Kidney tubule cell (primary cell): ENCODE results near the gene KRT15.

Experiments
- DNase-seq: peaks from one replicate; pipeline ENCODE4 v3.0.0-alpha.2; 2018; ENCODE audit warnings: low spot score

KRT15 gene

DNA sequence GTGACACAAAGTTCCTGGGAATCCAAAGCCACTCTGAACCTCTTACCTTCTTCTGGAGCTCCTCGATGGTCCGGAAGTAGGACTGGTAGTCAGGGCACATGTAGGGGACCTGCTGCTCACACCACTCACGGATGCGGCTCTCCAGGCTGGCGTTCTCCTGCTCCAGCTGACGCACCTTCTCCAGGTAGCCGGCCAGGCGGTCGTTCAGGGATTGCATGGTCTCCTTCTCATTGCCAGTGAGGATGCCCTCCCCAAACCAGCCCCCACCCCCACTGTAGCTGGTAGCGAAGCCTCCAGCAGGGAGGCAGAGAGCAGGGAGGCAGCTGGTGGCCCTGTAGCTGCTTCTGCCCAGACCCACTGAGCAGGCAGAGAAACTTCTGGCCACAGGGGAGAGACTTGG lies 38.1 kb downstream of the KRT15 start:
- DNase-seq: no peak

DNA sequence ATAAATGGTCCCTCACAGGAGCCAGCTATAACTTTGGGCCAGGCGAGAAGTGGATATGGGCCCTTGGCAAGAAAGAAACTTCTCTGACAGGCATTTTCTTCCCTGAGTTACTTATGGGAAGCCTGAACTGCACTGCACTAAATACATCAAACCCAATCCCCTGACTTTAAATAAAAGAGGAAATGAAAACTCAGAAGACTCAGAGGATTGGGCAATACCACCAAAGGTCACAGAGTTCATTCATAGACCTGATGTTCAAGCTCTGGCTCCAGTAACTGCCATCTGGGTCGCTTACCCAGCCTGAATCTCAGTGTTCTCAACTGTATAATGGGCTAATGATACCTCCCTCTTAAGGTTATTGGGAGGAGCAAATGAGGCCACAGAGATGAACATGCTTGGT lies 38.6 kb downstream of the KRT15 start:
- no peak for DNase-seq

DNA sequence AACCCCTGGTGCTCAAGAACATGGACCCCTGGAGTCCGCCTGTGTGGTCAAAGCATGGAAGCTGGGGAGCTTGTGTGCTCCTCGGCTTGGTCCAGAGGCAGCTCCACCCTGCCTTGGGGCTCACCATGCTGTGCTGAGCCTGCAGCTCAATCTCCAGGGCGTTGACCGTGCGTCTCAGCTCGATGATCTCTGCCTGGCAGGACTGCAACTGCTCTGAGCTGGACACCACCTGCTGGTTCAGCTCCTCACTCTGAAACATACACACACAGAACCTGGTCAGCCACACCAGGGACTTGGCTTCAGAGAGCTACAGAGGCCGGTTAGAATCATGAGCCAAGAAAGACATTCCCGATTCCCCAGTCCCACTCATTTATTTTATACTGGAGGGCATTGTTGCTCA lies 40.5 kb downstream of the KRT15 start:
- peak; percentile 29 for DNase-seq

DNA sequence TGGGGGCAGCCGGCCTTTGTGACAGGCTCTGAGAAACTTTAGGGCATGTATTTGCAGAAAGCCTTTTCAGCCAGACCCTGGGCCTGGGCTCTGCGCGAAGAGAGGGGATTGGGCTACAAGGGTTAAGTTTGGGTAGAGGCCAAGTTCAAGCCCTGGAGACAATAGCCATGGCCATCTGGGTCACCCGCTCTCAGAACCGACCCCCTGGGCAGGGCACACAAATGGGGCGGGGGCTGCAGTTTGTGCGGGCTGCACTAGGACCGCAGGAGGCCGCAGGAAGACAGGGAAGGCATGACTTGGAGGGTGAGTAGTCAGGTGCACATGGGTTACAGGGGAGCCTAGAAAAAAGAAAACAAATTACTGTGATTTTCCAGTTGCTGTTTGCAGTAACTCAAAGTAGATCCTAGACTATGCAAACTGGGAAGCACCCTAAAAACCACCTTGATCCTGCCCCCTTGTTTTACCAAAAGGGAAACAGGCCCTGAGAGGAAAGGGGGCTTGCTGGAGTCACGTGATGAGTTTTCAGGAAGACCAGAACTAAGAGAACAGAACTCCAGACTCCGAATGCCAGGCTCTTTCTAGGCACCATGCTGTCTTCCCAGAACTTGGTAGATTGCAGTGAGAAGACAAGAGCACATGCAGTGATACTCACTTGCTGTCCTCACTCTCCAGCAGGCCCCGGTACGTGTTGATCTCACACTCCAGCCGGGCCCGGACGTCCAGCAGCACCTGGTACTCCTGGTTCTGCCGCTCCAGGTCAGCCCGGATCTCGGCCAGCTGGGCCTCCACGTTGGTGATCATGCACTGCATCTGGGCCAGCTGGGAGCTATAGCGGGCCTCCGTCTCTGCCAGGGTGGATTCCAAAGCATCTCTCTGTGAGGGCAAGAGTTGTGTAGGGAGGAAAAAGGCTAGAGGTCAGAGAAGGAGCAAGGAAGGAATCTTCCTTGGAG lies 41.5 kb downstream of the KRT15 start:
- DNase-seq: no peak

DNA sequence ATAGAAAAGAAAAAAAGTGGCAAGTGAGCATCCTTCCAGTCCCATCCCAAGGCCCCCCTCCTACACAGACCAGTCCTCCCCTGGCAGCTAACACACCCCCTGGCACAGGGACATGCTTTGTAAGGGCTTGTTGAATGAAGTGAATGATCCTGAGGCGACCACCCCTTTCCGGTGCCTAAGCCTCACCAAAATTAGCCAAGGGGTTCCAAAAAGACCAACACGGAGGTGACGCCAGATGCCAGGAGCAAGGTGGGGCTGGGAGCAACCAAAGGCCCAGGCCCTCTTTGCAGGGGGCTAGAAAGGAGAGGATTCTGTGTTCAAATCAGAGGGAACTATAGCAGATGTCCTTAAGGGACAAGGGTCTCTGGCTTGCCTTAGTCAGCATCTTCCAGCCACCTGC lies 43.3 kb downstream of the KRT15 start:
- no peak for DNase-seq

DNA sequence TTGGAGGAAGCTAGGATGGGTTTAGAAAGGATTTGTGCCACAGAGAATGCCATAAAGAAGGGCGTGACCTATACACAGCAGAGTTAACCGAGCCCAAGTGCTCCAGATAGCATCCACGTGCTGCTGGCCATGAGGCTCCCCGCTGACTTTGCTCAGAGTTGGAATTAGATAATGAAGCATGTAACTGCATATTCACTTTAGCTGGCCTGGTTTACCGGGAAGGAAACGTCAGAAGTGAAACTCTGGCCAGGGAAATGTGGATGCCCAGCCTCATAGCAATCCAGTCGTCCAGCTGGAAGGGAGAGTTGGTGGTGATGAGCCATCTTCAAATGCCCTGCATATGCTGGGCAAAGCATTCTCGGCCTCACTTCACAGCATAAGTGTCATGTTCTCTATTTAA lies 43.8 kb downstream of the KRT15 start:
- DNase-seq: no peak

GRCh38 chr17:41468346-41468745 lies 50.3 kb downstream of the KRT15 start:
- no peak for DNase-seq

DNA sequence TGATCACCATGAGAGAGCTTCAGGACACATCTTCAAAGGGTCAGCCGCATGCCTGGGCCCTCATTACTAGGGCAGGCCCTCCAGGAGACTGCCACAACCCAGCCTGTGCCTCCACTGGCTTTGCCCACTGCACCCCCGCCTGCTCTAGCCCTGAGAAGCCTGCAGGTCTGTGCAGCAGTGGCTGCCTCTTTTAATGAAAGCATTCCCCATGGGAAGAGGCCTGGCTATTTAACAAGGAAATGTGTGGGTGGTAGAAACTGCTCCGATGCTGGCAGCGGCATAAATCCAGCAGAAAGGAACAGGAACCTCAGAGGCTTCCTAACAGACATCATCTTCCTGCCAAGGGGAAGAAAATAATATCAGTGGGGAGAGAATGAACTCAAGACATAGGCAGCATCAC lies 51.1 kb downstream of the KRT15 start:
- no peak for DNase-seq

GRCh38 chr17:41466988-41467387 lies 51.7 kb downstream of the KRT15 start, which contains the start of gene KRT32:
KRT32 (minus strand) TSS chr17:41467386; CDS start chr17:41467325, 61 bp downstream.
- DNase-seq: no peak

DNA sequence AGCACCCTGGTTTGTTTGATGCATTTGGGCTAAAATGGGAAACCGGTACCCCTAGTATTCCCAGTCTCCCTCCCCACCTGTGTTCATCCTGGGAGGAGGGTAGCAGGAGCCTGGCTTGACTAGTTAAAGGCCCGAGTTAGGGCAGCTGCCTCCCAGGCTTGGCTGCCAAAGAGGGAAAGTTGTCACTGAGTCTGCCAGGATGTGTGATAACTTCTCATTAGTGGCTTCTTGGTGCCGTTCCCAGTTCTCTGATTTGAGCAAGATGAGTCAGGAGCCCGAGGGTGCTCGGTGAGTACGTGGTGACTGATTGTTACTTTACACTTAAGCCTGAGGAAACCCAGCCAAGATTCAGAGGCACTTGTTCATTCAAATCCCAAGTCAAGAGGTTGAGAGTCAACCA lies 54.0 kb downstream of the KRT15 start:
- peak; percentile 92 for DNase-seq

- no peak for DNase-seq
Observed at GRCh38 chr17:41464173-41464572, 54.5 kb downstream of the KRT15 start.

DNA sequence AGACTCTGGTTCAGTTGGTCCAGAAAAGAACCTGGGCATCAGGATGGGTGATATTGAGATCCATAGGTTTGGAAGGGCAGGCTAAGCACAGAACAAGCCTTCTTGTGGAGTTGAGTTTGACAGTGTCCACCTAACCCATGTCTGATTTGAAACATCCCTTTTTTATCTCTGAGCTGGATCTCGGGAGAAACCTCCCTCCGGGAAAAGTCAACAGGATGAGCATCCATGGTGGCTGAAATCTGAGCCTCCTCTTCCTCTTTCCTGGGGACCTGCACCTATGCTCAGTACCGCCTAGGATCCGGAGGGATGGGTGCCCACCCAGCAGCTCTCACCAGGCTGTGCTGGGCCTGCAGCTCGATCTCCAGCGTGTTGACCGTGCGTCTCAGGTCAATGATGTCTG lies 54.9 kb downstream of the KRT15 start:
- no peak for DNase-seq
